Spleen (tissue), 11 donors: ENCODE measurements around the gene ERICH2. TPM values are rescaled to one million over a fixed set of nuclear protein-coding genes. Genes with fewer than 3 reads are reported as not detected.
A peak's percentile ranks its signal among the peaks of the same experiment; 100 is the strongest.

Experiments
- DNase-seq: peaks from one replicate; pipeline ENCODE4 v3.0.0-alpha.2; 2020
- H3K27ac ChIP-seq, 8 donors: fragments of 200-600 bp; sonication (generic) in 7 of 8; 1 replicate in 4 of 8; 2 replicates in 4 of 8; pipeline versions ENCODE4 v1.5.0 to v1.8.0; 2016 to 2021; ENCODE audit warnings: inconsistent platforms in 4 of 8, mild to moderate bottlenecking in 4 of 8, moderate library complexity in 1 of 8
- H3K27me3 ChIP-seq, 7 donors: fragments of 200-600 bp; sonication (generic) in 6 of 7; replicated peaks in 1 of 7; 1 replicate in 4 of 7; 2 replicates in 3 of 7; pipeline versions ENCODE4 v1.5.0 to v1.8.0; 2016 to 2021; ENCODE audit warnings: inconsistent platforms in 3 of 7, mild to moderate bottlenecking in 1 of 7
- H3K36me3 ChIP-seq, 6 donors: fragments of 200-600 bp; sonication (generic) in 5 of 6; 1 replicate in 4 of 6; 2 replicates in 2 of 6; pipeline versions ENCODE4 v1.5.0 to v1.8.0; 2016 to 2021; ENCODE audit warnings: inconsistent platforms in 2 of 6
- H3K4me1 ChIP-seq, 6 donors: fragments of 200-600 bp; sonication (generic) in 5 of 6; 1 replicate in 3 of 6; 2 replicates in 3 of 6; pipeline versions ENCODE4 v1.5.0 to v1.8.0; 2016 to 2021; ENCODE audit warnings: inconsistent platforms in 3 of 6
- H3K4me3 ChIP-seq, 8 donors: fragments of 200-600 bp; sonication (generic) in 7 of 8; 1 replicate in 4 of 8; 2 replicates in 4 of 8; pipeline versions ENCODE4 v1.5.0 to v1.8.0; 2016 to 2021; ENCODE audit warnings: inconsistent platforms in 4 of 8, mild to moderate bottlenecking in 4 of 8, moderate library complexity in 2 of 8
- H3K9me3 ChIP-seq, 8 donors: fragments of 200-600 bp; sonication (generic) in 7 of 8; 1 replicate in 4 of 8; 2 replicates in 4 of 8; pipeline versions ENCODE4 v1.5.0 to v1.8.0; 2016 to 2021; ENCODE audit warnings: inconsistent platforms in 4 of 8
- CTCF ChIP-seq, 11 experiments: fragments of 200-600 bp in 7 of 11; fragments of 450-650 bp in 4 of 11; sonication (generic) in 4 of 11; IDR thresholded peaks in 8 of 11; conservative IDR thresholded peaks in 3 of 11; 1 replicate in 7 of 11; 2 replicates in 4 of 11; pipeline versions ENCODE4 v1.4.0 to v1.8.0; 2016 to 2021; ENCODE audit warnings: antibody characterized with exemption in 11 of 11, inconsistent platforms in 4 of 11, mild to moderate bottlenecking in 1 of 11
- POLR2A ChIP-seq, 3 donors: fragments of 450-650 bp; IDR thresholded peaks; one replicate each; pipeline ENCODE4 v1.5.1; 2017; ENCODE audit warnings: antibody characterized with exemption in 3 of 3, mild to moderate bottlenecking in 1 of 3
- POLR2AphosphoS5 ChIP-seq, 3 donors: sonication (generic); formaldehyde crosslinking; IDR thresholded peaks; one replicate each; pipeline ENCODE4 v1.5.1; 2017; ENCODE audit warnings: antibody characterized with exemption in 3 of 3
- WGBS, 5 donors: extraction: QIAGEN DNeasy Blood & Tissue Kit in 3 of 5; methylation state at CpG; one replicate each; pipeline versions ENCODE4 v1.1.5 to v1.1.7; 2013 to 2018; 5-methylcytosine and 5-hydroxymethylcytosine counted together
- intact Hi-C: fragments of 100-400 bp; cut with DNase I; formaldehyde crosslinking; loops from one replicate; pipeline ENCODE4 v1.15.0; 2023; ENCODE audit warnings: low total_unique reads
- polyA plus RNA-seq, 3 donors: library from polyadenylated mRNA; stranded (reverse); fragments of 200-250 nt; gene quantifications; one replicate each; pipeline ENCODE4 v1.2.1, GENCODE V29; 2013
- total RNA-seq, 7 donors: library from RNA; depleted of rRNA in 3 of 7; stranded (reverse); fragments of >200 nt in 3 of 7; fragmentation: NEBNext Ultra II Directional in 4 of 7; extraction: Animal tissue kit (Norgen Biotek cat#: 25700) in 4 of 7; gene quantifications; one replicate each; pipeline versions ENCODE4 v1.1.0 to v1.2.1, GENCODE V29; 2016 to 2021
- donor health status: healthy with polysubstance abuse.
- donor health status: DM: no; HTN: no; CAD: no; lungs with moderate emphysema.
- donor health status: DM: no; HTN: no; CAD: no.
- donor health status: Bipolar disorder and iron deficiency.
- donor health status: healthy.
- donor health status: DM: no; HTN: no; CAD: no.
- donor health status: DM: yes; HTN: yes; CAD: no.

ERICH2 gene
- total and polyA plus RNA-seq, 10 donors: 0.14 TPM; not detected in 9

- TF ChIP-seq POLR2AphosphoS5 (IDR thresholded peaks at IDR 0.05): peak in 1 of 3 donors; percentile 18
- no peak for TF ChIP-seq POLR2A (IDR thresholded peaks at IDR 0.05)
- TF ChIP-seq CTCF (IDR thresholded peaks at IDR 0.05 in 8 of 11, conservative IDR thresholded peaks at IDR 0.05 in 3 of 11): peak; percentile 39 to 75 (median 66)
- H3K9me3 ChIP-seq: no peaks in the 10 kb centered on the region
- intact Hi-C loops: loop anchor here (10.0 kb wide), 3 partner anchors 411 to 581 kb away; no protein-coding TSS in a partner anchor
- H3K36me3 ChIP-seq: no peaks in the 10 kb centered on the region
- 1 to 3% (median 2%) methylated on average over 52 of the region's 52 CpGs for WGBS, 5 donors
- peak overlapping the region; percentile 16 to 72 (median 44) for H3K4me3 ChIP-seq
- H3K27ac ChIP-seq: no peak overlapping the region
- peaks cover 27 to 97% (median 81%) of the 10 kb centered on the region in 7 donors for H3K27me3 ChIP-seq
- peak; percentile 81 for DNase-seq
- peaks cover 45 to 78% (median 62%) of the 10 kb centered on the region in 6 donors for H3K4me1 ChIP-seq
Observed at GRCh38 chr2:170815746-170816503, 45.7 kb downstream of the ERICH2 start.

- intact Hi-C loops: loop anchor here (10.0 kb wide), 3 partner anchors 412 to 582 kb away; no protein-coding TSS in a partner anchor
- peaks cover 31 to 98% (median 88%) of the 10 kb centered on the region in 7 donors for H3K27me3 ChIP-seq
- TF ChIP-seq POLR2A (IDR thresholded peaks at IDR 0.05) (no peak), CTCF (IDR thresholded peaks at IDR 0.05 in 8 of 11, conservative IDR thresholded peaks at IDR 0.05 in 3 of 11) (no peak), POLR2AphosphoS5 (IDR thresholded peaks at IDR 0.05) (peak; percentile 14 to 57 (median 48))
- H3K36me3 ChIP-seq: no peaks in the 10 kb centered on the region
- H3K4me3 ChIP-seq: peak within 1 kb of the TSS; percentile 16 to 72 (median 44)
- peaks cover 51 to 85% (median 69%) of the 10 kb centered on the region in 6 donors for H3K4me1 ChIP-seq
- 1 to 2% (median 1%) methylated on average over 36 to 49 of the region's 49 CpGs for WGBS, 5 donors
- H3K9me3 ChIP-seq: no peaks in the 10 kb centered on the region
- H3K27ac ChIP-seq: no peak within 1 kb of the TSS
- peak; percentile 89 for DNase-seq
Observed at GRCh38 chr2:170816504-170817092, 46.4 kb downstream of the ERICH2 start, which contains the start of gene GAD1. GAD1 (plus strand) TSS chr2:170816887; CDS start chr2:170818592, 1,705 bp downstream.

GRCh38 chr2:170817093-170818035 is 47.2 kb downstream of the ERICH2 start:
- intact Hi-C loops: loop anchor here (10.0 kb wide), 3 partner anchors 413 to 583 kb away; no protein-coding TSS in a partner anchor
- Histone ChIP-seq H3K4me3 (peak overlapping the region; percentile 16 to 72 (median 44)), H3K9me3 (no peaks in the 10 kb centered on the region), H3K36me3 (no peaks in the 10 kb centered on the region), H3K27ac (no peak overlapping the region), H3K4me1 (peaks cover 58 to 93% (median 77%) of the 10 kb centered on the region in 6 donors), H3K27me3 (peaks cover 33 to 100% (median 96%) of the 10 kb centered on the region in 7 donors)
- no peak for TF ChIP-seq POLR2AphosphoS5 (IDR thresholded peaks at IDR 0.05)
- no peak for TF ChIP-seq CTCF (IDR thresholded peaks at IDR 0.05 in 8 of 11, conservative IDR thresholded peaks at IDR 0.05 in 3 of 11)
- TF ChIP-seq POLR2A (IDR thresholded peaks at IDR 0.05): no peak
- peak; percentile 71 for DNase-seq
- WGBS, 5 donors: 1 to 2% (median 1%) methylated on average over 42 to 68 of the region's 69 CpGs
